GM18868 (cell line): Measurements from ENCODE around the gene RAD9B.
"Not testable (repeated sequence)": the region's sequence is repeated elsewhere in the genome, so short reads cannot be mapped to it uniquely, and the experiment has no call there.

Experiments
- ATAC-seq: cut with Tn5 transposase; IDR thresholded peaks from one replicate; pipeline ENCODE4 v1.9.1; 2021; ENCODE audit warnings: mild to moderate bottlenecking, moderate library complexity; ENCODE audit not compliant: unreplicated experiment

The RAD9B gene

DNA sequence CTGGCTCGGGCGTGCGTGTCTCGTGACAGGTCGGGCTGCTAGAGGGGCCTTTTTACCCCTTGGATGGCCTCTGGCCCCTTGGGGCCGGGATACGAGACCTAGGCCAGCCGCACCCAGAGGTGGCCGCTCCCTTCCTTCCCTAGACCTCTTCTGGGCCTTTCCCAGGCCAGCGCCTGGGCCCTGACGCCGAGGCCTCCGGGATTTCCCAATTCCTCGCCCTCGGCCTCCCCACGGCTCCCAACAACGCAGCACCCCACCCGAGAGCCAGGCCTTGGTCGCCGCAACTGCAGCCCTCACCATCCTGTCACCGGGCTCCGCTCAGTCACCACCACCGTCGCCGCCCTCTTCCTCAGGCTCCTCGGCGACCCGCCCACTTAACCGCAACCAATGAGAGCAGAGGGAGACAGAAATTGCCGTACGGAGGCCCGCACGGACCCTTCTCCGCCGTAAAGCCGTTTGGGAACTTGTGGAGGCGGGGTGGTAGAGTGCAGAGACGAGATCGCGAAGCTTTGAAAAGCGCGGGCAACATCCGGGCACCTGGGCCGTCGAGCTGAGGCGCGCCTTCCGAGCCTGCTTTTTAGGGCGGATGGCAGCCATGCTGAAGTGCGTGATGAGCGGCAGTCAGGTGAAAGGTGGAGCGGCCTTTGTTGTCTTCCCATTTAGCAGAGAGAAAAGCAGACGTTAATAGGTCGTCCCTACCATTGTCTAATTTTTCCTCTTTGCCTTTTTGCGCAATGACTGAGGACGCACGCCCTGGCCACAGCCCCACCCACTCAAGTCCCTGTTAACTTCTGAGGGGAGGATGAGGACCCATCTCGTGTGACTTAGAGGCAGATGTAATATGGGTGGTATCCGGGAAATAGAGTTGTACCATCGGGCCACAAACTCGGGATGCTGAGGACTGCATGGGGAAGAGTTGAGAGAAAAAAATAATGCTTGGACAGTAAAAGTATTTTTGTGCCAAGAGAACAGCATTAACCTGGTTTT lies at the start of gene RAD9B, which contains the start of gene VPS29:
Gene RAD9B, plus strand, starts transcription at position 580 of the 987 bp plus-strand sequence. Its CDS starts 7 bp downstream, at position 587.
Gene VPS29, minus strand, starts transcription at position 360 of the 987 bp plus-strand sequence. Its CDS starts 60 bp downstream, at position 300.
- ATAC-seq, result peak; percentile 93

DNA sequence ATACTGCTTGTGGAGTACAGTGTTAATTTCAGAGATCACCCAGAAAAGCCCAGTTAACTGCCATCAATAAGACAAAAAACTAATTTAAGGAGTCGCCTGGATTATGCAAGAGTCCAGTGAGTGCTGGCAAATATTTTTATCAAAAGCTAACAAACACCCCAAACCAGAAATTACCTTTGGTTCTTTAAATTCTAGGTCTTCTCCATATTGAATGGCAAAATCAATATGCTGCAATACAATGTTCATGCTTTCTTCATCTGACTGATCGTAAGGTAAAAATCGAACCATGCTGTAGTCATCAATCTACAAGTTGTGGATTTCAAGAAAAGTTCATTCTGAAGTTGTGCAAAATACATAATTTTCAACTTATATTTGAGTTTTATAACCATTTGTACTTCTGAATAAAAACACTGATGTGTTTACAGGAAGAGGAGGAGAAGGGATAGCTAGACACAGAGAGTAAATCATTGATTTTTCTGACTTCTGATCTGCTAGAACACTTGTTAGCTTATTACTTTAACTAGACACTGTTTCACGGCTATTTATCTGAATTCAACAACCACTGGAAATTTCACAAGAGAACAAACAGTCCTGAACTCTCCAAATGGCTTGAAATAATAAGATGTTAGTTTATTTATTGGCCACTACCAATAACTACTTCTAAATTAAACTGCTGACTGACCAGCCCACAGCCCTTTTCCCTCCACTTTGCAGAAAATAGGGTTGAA lies 48.4 kb upstream of the RAD9B start:
- ATAC-seq, result no peak

DNA sequence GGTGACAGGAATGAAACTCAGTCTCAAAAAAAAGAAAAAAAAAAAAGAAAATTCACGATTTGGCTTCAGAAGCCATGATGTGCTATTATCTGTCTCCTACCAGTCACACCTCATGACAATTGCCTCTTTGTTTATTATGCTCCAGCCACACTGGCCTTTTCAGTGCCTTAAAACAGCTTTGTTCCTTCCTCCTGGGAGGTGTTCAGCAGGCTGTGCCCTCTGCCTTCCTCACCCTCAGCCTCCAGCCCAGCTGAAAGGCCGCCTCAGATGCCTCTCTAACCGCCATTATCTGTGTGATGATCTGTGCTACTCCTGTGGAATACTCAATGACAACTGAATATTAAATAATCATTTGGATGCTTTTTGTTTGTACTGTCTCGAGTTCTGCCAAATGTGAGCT lies 43.4 kb upstream of the RAD9B start:
- no peak for ATAC-seq

DNA sequence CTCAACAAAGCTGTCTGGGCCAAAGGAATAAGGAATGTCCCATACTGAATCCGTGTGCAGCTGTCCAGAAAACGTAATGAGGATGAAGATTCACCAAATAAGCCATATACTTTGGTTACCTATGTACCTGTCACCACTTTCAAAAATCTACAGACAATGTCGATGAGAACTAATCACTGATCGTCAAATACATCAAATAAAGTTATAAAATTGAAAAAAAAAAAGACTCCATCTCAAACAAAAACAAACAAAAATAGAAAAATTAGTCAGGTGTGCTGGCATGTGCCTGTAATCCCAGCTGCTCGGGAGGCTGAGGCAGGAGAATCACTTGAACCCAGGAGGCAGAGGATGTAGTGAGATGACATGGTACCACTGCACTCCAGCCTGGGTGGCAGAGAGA lies 40.9 kb upstream of the RAD9B start:
- ATAC-seq, result not testable (repeated sequence)

DNA sequence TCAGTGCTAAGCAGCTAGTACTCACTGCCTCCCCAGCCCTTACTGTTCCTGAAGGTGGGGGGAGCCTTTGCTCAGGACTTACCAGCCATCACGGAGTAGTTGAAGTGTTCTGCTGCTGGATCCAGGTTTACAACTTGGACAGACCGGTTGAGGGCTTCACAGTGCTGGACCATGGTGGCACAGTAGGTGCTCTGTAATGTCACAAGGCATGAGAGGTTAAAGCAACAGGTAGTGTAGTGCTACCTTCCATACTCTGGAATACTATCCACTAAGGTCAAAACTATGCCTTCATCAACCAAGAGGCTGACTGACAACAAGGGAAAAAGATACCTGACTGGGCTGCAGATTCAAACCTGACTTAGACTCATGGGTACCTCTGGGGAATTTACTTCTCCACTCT lies 37.1 kb upstream of the RAD9B start:
- ATAC-seq, result no peak

DNA sequence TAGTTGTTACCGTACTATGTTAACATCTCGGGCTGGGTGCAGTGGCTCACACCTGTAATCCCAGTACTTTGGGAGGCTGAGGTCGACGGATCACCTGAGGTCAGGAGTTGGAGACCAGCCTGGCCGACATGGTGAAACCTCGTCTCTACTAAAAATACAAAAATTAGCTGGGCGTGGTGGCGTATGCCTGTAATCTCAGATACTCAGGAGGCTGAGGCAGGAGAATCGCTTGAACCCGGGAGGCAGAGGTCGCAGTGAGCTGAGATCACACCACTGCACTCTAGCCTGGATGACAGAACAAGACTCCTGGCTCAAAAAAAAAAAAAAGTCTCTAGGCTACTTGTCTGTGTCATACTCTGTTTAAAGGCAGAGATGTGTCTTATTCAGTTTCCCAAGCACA lies 36.4 kb upstream of the RAD9B start:
- not testable (repeated sequence) for ATAC-seq

DNA sequence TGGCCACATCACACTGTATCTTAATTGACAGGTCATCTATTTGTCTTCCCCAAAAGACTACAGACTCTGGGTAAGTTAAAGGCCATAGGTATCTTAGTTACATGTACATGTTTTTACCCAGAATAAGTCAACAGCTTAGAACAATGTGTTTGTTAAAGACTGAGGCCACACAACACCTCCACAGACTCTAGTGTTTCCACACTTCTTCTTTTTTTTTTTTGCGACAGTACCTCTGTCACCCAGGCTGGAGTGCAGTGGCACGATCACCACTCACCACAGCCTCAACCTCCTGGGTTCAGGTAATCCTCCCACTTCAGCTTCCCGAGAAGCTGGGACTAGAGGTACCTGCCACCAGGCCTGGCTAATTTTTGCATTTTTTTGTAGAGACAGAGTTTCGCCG lies 35.3 kb upstream of the RAD9B start:
- ATAC-seq, result no peak

DNA sequence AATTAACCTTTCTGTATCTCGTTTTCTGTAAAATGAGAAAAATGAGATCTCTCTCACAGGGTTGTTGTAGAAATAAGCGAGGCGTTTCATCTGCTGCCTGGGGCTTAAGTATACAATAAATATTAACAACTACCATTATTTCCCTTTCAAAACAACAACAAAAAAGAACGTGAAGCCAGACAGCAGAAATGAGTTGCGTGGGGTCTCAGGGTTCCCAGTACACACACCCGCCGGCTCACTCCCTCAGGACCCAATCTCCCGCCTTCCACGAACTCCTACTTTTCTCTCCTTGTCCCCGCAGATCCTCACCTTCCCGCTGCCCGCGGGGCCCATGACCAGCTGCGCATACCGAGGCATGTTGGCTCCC lies 34.3 kb upstream of the RAD9B start:
- ATAC-seq, result no peak

DNA sequence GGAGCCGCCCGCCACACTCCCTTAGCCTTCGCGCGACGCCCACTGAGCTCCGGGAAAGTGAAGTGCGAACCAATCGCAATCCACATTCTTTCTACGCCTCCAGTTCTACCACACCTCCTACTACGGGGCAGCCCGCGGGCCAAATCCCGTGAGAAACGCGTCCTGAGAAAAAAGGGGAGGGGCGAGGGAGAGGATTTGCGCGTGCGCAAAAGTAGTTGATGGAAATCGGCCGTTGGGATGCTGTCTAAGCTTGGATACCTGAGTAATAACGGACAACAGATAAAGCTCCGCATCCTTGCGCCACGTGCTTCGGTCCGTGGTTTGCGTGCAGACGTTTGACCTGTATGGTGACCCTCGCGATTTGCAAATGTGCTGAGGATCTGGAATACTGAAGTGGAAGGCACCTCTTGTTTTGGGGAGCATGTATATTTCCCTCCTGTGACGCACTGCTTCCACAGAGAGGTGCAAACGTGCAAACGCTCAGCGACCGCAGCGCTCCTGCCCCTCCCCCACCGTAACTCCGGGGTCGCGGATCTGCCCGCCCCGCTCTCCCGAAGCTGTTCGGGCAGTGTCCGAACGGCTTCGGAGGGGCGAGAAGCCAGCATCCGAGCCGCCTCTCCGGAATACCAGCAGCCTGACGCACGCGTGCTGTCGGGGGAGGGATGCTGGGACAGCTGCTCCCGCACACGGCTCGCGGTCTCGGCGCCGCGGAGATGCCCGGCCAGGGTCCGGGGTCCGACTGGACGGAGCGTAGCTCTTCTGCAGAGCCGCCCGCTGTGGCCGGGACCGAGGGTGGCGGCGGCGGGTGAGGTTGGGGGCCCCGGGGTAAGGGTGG lies 33.7 kb upstream of the RAD9B start, which contains the start of the genes FAM216A and GPN3:
Gene FAM216A, plus strand, starts transcription at position 632 of the 835 bp plus-strand sequence. Its CDS starts 31 bp downstream, at position 663.
Gene GPN3, minus strand, starts transcription at position 44 of the 835 bp plus-strand sequence. CDS start 54 bp downstream, outside the sequence.
- peak; percentile 71 for ATAC-seq

DNA sequence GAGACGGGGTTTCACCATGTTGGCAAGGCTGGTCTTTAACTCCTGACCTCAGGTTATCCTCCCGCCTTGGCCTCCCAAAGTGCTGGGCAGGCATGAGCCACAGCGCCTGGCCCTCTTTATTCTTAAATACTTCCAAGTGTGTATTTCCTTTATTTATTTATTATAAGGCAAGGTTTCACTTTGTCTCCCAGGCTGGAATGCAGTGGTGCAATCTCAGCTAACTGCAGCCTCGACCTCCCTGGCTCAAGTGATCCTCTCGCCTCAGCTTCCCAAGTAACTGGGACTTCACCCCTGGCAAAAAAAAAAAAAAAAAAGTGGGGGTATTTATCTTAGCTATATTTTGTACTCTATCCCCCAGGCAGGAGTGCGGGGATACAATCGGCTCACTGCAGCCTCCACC lies 26.7 kb upstream of the RAD9B start:
- ATAC-seq, result no peak

DNA sequence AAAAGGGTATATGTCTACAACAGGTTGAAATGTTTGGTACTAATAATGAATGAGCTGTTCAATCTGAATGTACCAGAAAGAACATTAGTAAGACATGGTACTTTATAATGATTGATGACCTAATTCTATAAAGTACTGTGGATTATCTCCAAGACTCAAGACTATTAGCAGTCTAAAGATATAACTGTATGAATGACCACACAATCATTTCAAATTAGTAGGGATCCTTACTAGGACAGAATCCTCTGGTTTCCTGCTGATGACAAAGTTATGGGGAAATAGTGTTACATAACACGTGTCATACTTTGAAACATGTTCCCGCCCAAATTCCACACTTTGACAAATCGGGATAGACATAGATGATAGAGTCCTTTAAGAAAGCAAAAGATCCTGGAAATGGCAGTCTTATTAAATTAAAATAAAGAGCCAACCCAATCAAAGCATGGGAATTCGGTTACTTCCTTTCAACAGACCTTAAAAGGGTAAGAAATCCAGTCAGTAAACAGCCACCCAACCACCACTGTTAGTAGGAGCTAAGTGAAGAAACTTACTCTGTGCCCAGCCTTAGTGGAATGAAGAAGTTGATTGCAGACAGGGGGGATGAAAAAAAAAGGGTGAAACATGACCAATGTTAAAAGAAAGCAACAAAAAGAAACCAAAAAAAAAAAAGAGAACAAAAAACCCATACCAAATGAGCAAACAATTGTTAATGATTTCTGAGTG lies 3.0 kb upstream of the RAD9B start:
- ATAC-seq, result no peak

DNA sequence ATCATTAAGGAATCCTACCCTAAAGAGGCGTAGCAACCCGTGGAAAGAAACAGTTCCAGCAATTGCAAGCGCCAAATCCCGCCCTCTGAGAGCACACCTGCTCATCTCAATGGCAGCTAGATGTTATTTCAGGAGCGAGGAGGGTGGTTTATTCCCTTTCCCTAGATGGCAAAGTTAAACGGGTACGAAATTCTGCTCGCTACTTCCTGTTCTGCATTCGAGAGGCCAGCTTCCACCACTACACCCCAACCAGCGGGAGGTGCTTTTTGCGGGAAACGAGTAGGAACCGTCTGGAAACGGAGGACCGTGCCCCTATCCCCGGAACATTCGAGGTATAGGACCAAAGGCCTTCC lies 756 bp upstream of the RAD9B start:
- peak; percentile 10 for ATAC-seq

DNA sequence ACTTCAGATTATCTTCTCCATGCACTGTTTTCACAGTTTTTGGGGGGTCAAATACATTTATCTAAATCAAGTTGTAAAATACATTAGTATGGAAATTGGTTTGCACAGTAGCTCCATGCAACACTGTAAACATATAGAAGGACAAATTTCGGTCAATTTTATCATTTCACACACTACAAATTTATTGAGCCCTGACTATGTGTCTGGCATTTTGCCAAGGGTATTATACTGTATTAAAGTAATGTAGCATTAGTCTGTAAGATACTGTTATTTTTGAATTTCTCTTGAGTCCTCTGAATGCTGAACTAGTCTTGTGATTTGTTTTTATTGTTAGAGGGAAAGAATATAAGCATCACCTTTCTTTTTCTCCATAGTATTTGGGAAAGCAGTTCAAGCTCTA lies 1.3 kb downstream of the RAD9B start:
- ATAC-seq, result no peak

DNA sequence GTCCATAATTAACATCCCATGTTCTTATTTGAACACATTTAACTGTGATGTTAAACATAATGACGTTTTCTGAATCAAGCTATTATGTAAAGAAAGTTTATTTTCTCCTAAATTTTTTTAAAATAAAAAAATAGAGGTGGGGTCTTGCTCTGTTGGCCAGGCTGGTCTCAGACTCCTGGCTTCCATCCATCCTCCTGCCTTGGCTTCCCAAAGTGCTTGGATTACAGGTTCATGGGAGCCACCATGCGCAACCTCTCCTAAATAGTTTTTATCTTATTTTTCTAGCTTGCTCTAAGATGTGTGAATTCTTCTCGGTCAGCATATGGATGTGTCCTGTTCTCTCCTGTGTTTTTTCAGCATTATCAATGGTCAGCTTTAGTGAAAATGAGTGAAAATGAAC lies 3.2 kb downstream of the RAD9B start:
- ATAC-seq, result no peak

DNA sequence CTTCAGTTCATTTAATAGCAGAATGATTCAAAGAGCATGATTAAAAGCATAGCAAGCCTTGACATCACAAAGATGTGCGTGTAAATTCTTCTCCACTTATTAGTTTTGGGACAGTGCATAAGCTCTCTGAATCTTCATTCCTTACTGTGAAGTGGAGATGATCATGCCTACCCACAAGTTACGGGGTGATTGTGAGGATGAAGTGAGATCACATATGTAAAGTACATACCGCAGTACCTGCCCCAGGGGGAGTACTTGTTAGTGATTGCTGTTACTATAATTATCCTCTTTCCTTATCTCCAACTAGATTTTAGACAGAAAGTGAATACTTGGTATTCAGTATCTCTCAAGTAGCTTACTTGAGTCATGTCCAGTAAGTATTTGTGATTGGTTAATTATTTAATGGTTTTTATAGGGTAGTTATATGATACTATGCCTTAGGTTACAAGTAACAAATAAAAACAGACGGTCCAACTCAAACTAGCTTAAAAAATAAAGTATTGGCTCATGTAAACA lies 6.0 kb downstream of the RAD9B start:
- ATAC-seq, result no peak

DNA sequence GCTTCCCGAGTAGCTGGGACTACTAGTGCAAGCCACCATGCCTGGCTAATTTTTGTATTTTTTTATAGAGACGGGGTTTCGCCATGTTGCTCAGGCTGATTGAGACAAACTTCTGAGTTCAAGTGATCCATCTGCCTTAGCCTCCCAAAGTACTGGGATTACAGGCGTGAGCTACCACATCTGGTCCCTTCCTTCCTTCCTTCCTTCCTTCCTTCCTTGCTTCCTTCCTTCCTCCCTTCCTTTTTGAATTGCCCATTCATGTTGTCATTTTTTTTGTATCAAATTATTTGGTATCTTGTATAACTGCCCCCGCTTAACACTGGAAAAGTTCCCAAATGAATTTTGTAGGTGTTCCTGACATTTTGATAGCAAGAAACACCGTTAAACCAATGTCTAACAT lies 11.7 kb downstream of the RAD9B start:
- ATAC-seq, result no peak

DNA sequence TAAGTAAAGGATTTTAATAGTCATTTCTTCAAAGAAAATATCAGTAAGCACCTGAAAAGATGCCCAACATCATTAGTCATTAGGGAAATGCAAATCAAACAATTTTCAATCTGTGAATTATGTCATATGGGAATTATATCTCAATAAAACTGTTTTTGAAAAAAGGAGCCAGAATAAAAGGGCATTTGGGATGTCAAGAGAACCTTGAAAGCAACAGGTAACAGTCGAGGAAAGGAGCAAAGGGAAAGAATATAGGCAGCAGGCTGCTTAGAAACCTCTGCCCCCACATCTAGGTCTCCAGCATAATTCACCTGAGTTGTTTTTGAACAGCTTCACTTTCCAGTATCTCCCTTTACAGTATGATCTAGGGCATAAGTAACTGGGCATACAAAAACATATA lies 12.2 kb downstream of the RAD9B start:
- ATAC-seq, result no peak

DNA sequence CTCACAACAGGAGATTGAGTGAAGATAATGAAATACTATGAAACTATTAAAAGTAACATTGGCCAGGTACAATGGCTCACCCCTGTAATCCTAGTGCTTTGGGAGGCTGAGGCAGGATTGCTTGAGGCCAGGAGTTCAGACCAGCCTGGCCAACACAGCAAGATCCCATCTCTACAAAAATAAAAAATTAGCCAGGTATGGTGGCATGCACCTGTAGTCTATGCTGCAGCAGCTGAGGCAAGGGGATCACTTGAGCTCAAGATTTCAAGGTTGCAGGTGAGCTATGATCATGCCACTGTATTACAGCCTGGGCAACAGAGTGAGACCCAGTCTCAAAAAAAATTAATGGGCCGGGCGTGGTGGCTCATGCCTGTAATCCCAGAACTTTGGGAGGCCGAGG lies 14.9 kb downstream of the RAD9B start:
- no peak for ATAC-seq

DNA sequence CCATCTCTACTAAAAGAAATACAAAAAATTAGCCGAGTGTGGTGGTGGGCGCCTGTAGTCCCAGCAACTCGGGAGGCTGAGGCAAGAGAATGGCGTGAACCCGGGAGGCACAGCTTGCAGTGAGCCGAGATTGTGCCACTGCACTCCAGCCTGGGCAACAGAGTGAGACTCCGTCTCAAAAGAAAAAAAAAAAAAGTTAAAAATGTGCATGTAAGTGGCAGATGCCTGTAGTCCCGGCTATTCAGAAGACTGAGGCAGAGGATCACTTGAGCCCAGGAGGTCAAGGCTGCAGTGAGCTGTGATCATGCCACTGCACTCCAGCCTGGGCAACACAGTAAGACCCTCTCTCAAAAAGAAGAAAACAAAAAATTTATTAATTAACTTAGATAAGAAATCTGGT lies 15.9 kb downstream of the RAD9B start:
- not testable (repeated sequence) for ATAC-seq
